HG03520 (cell line): ENCODE data around the gene NRAP.

Source experiments
- ATAC-seq: cut with Tn5 transposase; IDR thresholded peaks from one replicate; pipeline ENCODE4 v1.9.1; 2021; ENCODE audit warnings: mild to moderate bottlenecking, moderate library complexity; ENCODE audit not compliant: unreplicated experiment

NRAP gene

GRCh38 chr10:113613427-113613826 is 50.4 kb downstream of the NRAP start:
- no peak for ATAC-seq

- no peak for ATAC-seq
Observed at GRCh38 chr10:113612154-113612553, 51.7 kb downstream of the NRAP start.

- ATAC-seq, result no peak
Observed at GRCh38 chr10:113610631-113611601, 52.9 kb downstream of the NRAP start.

GRCh38 chr10:113609704-113610108 is 54.1 kb downstream of the NRAP start:
- no peak for ATAC-seq

- no peak for ATAC-seq
Observed at GRCh38 chr10:113605268-113605978, 58.4 kb downstream of the NRAP start.

- no peak for ATAC-seq
Observed at GRCh38 chr10:113604572-113604971, 59.3 kb downstream of the NRAP start.

- no peak for ATAC-seq
Observed at GRCh38 chr10:113603057-113603777, 60.6 kb downstream of the NRAP start.

GRCh38 chr10:113600569-113600968 is 63.3 kb downstream of the NRAP start:
- ATAC-seq, result no peak

- no peak for ATAC-seq
Observed at GRCh38 chr10:113594652-113595051, 69.2 kb downstream of the NRAP start.

GRCh38 chr10:113592380-113592779 is 71.5 kb downstream of the NRAP start:
- no peak for ATAC-seq

- ATAC-seq, result no peak
Observed at GRCh38 chr10:113590581-113590980, 73.3 kb downstream of the NRAP start.

- ATAC-seq, result no peak
Observed at GRCh38 chr10:113589201-113589770, 74.6 kb downstream of the NRAP start.

GRCh38 chr10:113585949-113586348 is 77.9 kb downstream of the NRAP start:
- ATAC-seq, result no peak

GRCh38 chr10:113583571-113583970 is 80.3 kb downstream of the NRAP start:
- no peak for ATAC-seq

GRCh38 chr10:113581092-113581491 is 82.7 kb downstream of the NRAP start:
- ATAC-seq, result no peak

GRCh38 chr10:113578773-113579172 is 85.1 kb downstream of the NRAP start:
- ATAC-seq, result no peak

GRCh38 chr10:113576852-113577251 is 87.0 kb downstream of the NRAP start:
- ATAC-seq, result no peak

GRCh38 chr10:113573368-113573767 is 90.5 kb downstream of the NRAP start:
- ATAC-seq, result no peak

GRCh38 chr10:113572520-113573290 is 91.1 kb downstream of the NRAP start:
- ATAC-seq, result no peak

GRCh38 chr10:113569576-113569975 is 94.3 kb downstream of the NRAP start:
- ATAC-seq, result no peak
